GM19468 (cell line): Measurements from ENCODE around the gene LAMA4.

Experiments used
- ATAC-seq: cut with Tn5 transposase; IDR thresholded peaks from one replicate; pipeline ENCODE4 v1.9.1; 2021; ENCODE audit warnings: mild to moderate bottlenecking, moderate library complexity, moderate number of reproducible peaks; ENCODE audit not compliant: unreplicated experiment; ENCODE audit errors: extremely low read depth

The LAMA4 gene

DNA sequence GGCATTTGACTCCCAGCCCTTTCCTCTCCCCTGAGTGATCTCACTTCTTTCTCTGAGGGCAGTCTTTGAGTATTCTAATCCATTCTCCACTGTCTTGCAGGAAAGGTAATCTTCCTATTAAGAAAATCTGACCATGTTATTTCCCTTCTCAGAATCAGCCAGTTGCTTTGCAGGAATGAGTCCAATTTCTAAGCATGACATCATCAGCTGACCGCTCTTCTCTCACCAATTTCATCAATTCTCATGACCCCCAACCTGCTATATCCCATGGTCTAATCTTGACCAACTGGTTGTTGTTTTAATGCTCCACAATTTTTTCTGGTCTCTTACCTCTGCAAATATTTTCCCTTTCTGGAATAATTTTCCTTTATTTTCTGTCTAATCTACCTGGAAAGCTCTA is 93.6 kb downstream of the LAMA4 start:
- no peak for ATAC-seq

DNA sequence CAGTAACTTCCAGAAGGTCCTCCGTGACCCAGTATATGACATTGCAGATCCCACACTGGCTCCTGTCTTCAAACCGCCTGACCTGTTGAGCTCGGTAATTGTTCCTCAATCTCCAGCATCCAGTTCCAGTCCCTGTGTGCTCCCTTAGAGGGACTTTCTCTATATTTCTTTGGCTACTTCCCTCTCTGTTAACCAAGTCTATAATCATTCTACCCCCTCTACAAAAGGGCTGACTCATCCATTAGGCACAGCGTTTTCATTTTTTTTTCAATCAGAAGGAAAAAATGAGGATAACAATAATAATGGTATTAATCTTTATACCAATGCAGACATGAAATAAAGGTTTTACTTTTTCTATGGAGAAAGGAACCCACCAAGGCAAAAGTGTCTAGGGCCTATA is 97.7 kb downstream of the LAMA4 start:
- ATAC-seq = no peak

DNA sequence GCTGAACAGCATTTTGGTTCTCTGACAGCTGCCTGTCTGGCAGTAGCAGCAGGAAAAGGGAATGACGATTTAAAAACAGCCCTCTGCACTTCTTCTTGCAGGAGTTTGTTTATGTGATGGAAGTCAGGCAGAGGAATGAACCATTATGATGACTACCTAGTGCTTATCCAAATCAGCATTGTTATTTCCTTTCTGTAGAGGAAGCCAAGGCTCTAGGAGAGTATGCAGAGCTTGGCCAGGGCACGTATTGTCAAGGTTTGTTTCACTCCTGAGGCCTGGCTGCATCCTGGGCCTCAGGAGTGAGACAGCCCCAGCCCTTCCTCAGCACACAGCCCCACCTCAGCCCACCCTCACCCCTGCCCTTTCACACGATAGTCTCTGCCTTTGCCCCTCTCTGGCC is 98.5 kb downstream of the LAMA4 start:
- no peak for ATAC-seq

DNA sequence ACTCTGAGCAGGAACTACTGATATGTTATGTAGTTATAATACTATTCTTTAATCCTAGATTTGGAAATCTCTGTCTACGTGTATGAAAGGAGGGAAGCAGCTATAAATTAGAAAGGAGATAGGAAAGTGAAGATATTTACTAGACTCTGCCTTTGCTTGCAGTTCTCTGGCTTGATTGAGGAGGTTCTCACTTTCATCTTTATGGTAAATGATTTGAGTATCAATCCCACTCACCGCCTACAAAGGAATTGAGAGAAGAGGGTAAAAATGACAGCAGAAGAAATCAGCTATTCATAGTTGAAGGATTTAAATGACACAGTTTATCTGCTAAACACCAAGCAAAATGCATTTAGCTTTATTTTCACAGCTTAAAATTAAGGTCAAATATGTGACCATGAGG is 99.7 kb downstream of the LAMA4 start:
- ATAC-seq = no peak

DNA sequence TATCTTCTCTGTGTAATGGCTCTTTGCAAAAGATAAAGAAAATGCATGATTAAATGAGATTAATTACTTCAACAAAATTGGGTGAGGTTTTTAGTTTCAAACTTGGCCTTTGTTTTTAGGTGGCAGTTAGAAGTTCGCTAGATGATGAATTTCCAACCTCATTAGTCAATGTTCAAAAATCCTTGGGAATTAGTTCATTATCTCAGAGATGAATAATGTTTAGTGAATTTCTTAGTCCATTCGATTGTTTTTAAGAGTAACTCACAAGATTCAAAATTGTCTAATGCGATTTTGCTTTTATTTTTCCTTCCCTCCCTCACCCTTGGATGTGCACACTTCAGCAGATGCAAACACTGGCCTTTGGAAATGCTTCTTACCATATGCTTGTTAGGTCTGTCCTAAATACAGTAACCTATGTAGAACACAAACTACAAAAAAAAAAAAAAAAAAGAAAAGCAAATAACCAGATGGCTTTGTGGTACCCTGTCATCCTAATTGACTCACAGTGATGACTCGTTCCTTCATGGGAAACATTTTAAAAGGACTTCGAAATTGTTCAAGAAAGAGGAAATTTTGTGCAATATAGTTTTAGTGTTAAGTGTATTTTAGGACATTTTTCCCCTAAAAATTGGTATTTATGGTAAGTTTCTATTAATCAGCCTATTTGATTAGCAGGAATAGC is 100.3 kb downstream of the LAMA4 start:
- ATAC-seq = no peak

DNA sequence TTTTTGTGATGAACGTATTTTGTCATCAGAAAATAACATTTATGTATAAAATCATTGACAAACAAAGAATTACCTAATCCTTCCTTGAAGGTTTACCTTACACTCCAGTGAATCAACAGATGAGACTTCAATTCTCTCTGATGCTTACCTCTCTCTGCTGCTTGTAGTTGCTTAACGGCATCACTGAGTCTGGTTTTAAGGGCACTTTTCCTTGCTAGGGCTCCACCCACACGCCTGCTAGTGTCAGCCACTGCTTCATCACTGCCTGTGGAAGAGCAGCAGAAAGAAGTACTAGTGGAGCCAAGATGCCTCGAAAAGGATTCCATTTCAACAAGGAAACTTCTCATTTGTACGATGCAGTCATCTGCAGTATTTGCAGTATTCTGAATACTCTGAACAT is 104.0 kb downstream of the LAMA4 start:
- no peak for ATAC-seq

DNA sequence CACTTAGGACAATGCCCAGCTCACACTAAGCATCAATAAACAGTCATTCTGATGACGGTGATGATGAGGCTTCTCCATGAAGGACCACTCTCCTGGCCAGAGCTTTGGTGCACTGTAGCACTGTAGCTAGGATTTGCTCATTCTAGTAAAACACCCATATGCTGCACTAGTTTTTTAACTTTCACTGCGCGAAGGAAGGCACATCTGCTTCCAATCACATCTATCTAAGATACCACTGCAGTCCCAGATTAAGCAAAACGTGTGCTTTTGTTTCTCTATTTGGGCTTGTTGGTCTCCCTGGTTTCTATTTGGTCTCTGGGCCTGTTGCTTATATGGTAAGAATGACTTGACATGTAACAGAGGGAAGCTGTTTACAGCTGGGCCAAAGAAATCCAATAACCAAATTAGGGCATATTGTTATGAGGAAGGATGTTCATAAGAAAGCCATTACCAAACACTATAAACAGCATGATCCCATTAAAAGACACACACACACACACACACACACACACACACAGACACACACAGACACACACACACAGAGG is 104.6 kb downstream of the LAMA4 start:
- no peak for ATAC-seq

DNA sequence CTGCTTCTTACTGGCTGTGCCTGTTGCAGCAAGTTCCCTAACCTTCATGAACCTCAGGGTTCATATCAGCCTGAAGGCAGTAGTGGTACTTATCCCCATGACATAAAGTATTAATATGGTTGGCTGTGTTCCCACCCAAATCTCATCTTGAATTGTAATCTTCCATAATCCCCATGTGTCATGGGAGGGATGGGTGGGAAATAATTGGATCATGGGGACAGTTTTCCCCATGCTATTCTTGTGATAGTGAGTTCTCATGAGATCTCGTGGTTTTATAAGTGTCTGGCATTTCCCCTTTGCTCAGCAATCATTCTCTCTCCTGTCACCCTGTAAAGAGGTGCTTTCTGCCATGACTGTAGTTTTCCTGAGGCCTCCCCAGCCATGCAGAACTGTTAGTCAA is 105.1 kb downstream of the LAMA4 start:
- no peak for ATAC-seq

DNA sequence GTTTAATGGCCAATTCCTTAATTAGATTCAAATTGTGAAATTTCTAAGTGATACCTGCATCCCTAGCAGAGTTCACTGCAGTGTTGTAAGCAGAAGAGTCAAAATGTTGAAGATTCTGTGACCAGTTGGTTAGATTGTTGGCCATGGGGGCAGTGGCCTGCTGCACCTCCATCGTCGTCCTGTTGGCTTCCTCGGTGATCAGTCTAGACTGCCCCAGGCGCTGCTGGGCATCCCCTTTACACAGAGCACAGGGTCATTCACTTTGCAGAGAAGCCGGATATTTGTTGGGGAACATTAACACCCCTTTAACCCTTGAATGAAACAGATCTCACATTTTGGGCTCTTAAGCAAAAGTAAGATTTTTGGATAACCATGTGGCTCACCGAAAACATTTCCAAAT is 106.3 kb downstream of the LAMA4 start:
- no peak for ATAC-seq

DNA sequence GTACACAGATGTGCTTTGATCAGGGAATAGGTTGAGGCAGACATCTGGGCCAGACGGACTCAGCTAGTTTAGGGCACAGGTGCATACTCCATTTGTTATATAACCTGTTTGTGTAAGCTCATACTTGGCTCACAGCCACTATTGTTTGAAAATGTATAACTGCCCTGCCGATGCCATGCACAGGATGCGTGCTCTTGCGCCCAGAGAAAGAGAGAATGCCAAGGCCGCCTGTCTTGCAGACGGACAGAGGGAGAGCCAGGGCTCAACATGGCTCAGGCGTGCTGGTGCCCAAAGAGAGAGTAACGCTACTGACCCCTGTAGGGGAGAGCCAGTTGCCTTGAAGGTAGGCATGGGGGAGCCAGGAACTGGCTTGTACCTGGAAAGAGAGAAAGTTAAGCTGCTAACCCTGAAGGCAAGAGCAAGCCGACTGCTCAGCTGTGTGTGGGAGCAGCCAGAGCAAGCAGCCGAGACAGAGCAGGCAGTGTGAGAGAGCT is 109.2 kb downstream of the LAMA4 start:
- ATAC-seq = no peak

DNA sequence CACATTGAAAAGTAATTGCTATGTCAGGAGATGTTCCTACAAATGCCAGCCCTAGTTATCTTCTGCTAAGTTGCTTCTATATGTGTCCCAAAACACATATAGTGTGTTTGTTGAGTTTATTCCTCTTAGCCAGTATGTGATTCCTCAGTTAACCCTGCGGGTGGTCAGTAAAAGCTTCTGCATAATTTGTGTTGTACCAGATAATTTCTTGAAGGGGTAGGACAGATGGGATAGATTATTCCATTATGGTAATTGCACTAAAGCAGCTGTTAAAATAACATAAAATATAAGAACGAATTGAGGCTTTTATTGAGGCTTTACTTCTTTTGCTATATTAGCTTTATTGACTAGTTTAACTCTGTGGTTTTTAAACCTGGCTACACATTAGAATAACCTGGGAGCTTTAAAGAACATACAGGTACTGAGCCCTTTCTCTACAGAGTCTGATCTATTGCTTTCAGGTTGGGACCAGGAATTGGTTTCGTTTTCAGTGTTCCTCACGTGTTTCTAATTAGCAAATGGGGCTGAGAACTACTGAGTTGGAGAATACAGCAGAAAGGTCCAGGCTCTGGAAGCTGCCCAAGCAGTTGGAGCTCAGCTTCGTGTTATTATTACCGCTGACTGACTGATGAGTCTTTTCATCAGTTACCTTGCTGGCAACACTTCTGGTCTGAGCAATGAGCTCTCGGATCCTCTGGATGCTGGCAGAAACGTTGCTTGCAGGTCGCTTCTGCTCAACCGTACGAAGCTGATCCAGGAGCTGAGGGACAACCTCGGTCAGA is 110.0 kb downstream of the LAMA4 start:
- no peak for ATAC-seq

DNA sequence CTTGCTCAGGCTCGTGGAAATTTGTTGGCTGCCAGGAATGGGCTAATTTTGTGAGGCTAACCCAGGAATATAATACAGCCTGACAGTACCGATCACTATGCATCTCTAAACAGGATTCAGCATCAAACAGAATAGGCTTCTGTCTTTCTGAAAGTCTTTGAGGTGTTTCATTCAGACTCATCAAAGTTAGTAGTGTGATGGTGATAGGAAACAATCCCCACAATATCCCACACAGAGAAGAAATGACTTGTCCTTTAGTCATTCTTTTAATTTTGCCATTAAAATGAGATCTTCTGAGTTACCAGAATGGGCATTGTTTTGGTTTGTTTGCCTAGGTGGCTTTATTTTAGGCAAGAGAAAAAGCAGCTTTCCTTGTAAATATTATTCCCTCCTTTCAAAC is 112.7 kb downstream of the LAMA4 start:
- ATAC-seq = no peak

DNA sequence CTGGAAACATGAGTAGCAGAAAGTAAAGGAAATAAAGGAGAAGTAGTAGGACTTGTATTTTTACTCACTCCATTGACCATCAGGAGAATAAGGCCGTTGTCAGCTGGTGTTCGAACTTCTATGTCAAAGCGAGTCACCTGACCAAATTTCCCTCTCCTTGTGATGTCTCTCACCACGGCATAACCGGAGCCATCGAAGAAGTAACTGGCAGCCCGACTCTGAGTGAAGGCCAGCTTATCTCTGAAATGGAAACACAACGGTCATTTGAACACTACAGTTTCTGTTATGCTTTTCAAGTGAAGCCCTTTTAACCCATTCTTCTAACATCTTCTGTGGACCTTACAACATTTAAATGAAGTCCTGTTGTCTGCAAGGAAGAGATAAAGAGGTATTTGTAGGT is 115.3 kb downstream of the LAMA4 start:
- ATAC-seq = no peak

DNA sequence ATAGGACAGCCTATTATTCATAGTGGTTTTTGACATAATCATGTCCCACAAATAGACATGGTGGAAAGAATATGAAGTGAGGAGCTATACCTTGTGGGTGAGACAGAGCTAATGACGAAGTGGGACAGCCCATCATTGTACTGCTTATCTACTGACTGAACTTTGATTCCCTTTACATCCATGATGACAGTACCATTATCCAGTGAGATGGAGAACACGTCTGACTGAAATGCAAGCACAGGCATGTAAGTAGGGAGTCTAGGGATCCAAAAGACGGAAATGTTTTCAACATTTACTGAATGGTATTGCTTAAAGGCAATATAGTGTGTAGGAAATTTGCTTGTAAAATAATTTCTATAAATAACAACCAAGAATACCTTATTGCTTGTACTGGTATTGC is 123.5 kb downstream of the LAMA4 start:
- ATAC-seq = no peak

DNA sequence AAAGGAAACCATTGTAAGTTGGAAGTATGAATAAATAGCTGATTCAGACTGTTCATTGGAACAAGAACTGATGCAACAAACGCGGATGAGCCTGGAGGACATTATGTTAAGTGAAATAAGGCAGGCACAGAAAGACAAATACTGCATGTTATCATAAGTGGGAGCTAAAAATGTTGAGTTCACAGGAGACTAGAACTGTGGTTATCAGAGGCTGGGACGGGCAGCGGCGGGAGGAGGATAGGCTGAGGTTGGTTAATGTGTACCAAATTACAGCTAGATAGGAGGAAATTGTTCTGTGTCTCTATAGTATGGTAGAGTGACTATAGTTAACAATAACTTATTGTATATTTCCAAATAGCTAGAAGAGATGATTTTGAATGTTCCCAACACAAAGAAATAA is 126.2 kb downstream of the LAMA4 start:
- ATAC-seq = no peak

DNA sequence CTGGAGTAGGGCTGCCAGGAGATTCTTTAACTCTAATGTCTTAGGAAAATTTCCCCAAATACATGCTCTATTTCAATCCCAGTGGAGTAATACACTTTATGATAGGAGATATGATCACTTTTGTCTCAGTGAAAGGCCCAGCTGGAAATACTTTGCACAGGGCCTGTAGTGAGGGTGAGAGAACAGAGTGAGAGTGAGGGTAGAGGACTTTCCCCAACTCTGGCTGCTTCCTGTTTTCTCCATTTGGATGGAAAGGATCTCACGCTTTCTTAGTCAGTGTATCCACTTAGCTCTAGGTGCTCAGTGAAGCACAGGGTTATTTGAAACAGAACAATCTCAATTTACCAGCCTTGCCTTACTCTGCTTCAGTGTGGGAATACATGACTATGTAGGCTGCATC is 130.4 kb downstream of the LAMA4 start:
- no peak for ATAC-seq

DNA sequence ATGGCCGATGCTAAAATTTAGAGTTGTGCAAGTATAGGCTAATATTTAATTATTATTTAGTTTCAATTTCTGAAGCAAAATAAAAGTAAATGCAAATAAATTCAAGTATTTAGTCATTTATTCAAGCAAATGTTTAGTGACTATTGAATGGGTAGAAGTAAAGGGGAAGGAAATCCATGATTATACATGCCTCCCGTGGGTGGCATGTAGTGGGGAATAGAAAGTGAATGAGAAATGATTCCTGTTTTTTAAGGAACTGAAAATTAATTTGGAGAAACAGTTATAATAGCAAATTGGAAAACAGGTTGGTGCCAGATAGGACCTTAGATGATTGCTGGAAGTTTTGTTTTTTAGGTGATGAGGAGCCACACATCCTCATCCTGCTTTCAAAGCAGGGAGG is 131.6 kb downstream of the LAMA4 start:
- ATAC-seq = no peak

DNA sequence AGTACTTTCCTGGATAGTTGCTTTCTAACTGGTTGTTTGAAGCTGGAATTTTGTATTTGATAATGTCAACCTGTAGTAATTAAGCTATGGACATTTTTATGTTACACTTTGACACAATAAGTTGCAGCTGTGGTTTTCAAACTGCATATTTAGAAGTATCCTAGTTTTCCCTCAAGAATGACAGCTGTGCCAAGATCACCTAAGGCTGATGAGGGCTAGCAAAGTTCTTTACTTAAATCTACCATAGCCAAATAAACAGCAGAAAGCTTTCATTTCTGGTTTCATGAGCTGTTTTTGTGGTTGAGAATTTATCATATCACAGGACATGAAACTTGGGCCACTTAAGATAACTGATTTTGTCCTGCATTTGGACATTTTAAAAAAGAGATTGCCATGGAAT is 136.3 kb downstream of the LAMA4 start:
- ATAC-seq = no peak

DNA sequence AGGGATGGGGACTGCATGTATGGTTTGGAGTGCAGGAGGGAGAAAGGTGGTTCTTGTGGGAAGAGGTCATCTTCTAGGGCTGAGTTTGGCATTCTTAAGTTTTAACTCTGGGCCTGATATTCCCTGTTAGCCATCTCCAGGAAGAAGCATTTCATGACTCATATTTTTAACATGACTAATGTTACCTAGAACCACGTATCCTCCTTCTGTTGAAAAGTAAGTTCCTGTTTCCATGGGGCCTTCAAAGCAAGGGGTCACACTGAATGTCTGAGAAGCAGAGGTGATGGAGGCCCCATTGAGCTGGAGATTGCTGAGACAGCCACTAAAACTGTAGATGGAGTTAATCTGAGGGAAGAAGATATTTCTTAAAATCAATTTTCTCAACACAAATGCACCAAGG is 136.8 kb downstream of the LAMA4 start:
- no peak for ATAC-seq

DNA sequence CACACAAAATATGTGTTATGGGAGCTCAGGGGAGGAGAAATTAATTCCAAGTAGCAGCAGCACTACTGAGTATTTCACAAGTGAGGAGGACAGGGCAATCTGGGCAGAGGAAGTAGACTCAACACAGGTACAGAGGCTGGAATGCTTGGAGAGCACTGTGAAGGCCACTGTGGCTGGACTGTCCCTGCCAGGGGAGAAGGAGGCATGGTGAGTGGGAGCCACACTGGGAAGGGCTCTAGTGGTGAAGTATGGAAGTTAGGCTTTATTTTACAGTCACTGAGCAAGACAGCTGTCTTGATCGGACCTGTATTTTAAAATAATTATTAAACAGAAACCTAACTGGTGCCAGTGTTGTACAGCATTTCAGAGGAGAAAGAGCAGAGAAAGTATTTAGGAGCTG is 138.1 kb downstream of the LAMA4 start:
- ATAC-seq = no peak

DNA sequence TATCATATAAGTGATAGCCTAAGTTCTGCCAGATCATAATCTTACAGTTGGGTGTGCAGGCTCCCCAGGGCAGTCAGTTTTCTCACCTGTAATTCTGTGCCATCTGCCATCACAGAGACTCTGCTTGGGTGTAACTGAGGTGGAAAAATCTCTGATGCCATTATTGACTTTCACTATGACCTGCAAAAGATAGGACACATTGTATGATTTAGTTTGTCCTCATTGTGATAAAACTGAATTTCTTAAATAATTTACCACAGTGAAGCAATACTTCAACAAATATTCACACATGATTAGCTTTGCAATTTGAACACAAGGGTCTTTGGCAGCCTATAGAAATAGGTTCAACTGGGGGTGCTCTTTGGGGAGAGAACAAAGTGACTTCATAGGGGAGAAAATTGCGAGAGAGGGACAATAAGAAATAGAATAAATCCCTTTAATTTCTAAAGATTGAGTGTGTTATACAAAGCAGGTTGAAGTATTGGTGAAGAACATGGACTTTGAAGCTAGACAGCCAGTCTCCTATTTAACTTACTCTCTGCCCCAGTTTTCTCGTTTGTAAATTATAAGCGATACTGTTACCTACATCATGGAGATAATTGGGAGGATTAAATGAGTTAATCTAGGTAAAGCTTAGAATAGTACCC is 139.7 kb downstream of the LAMA4 start:
- ATAC-seq = no peak
